Testis (tissue), 2 donors: ENCODE measurements around the gene GNPTAB.

ENCODE experiments used
- POLR2A ChIP-seq: fragments of 450-650 bp; IDR thresholded peaks from one replicate; pipeline ENCODE4 v1.6.1; 2017; ENCODE audit warnings: antibody characterized with exemption, mild to moderate bottlenecking, moderate library complexity
- TF ChIP-seq, protein P1 (sequence below), 3 experiments: fragments of 450-650 bp in 2 of 3; fragments of 200-600 bp in 1 of 3; sonication (generic) in 1 of 3; IDR thresholded peaks; one replicate each; pipeline ENCODE4 v1.5.1; 2016 to 2019; ENCODE audit warnings: antibody characterized with exemption in 3 of 3, mild to moderate bottlenecking in 2 of 3, moderate library complexity in 1 of 3

- TF ChIP-seq POLR2A: no peak
- TF ChIP-seq, protein P1, sequence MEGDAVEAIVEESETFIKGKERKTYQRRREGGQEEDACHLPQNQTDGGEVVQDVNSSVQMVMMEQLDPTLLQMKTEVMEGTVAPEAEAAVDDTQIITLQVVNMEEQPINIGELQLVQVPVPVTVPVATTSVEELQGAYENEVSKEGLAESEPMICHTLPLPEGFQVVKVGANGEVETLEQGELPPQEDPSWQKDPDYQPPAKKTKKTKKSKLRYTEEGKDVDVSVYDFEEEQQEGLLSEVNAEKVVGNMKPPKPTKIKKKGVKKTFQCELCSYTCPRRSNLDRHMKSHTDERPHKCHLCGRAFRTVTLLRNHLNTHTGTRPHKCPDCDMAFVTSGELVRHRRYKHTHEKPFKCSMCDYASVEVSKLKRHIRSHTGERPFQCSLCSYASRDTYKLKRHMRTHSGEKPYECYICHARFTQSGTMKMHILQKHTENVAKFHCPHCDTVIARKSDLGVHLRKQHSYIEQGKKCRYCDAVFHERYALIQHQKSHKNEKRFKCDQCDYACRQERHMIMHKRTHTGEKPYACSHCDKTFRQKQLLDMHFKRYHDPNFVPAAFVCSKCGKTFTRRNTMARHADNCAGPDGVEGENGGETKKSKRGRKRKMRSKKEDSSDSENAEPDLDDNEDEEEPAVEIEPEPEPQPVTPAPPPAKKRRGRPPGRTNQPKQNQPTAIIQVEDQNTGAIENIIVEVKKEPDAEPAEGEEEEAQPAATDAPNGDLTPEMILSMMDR (IDR thresholded peaks at IDR 0.05): no peak
These were observed 127.3 kb downstream of the GNPTAB start for GRCh38 chr12:101703487-101703886.
